Lung (tissue), 12 donors: ENCODE data around the gene SETBP1. TPM values are rescaled to one million over a fixed set of nuclear protein-coding genes. Genes with fewer than 3 reads are reported as not detected.

Experiments used
- ATAC-seq: fragments of 200-7000 bp; cut with Tn5 transposase; one replicate; pipeline ENCODE4 v1.9.1; 2020; ENCODE audit warnings: moderate number of reproducible peaks; ENCODE audit not compliant: insufficient read depth, low FRiP score
- DNase-seq, 3 donors: peaks; one replicate each; pipeline ENCODE4 v3.0.0-alpha.2; 2013 to 2017
- H3K27ac ChIP-seq, 2 donors: one replicate each; pipeline ENCODE4 v1.5.1; 2013; ENCODE audit warnings: mild to moderate bottlenecking in 2 of 2, moderate library complexity in 2 of 2, control low read depth in 1 of 2, inconsistent platforms in 1 of 2, low read depth in 1 of 2, low read length in 1 of 2
- H3K27me3 ChIP-seq, 3 donors: one replicate each; pipeline ENCODE4 v1.5.1; 2013; ENCODE audit warnings: low read length in 2 of 3; ENCODE audit not compliant: control insufficient read depth in 3 of 3, insufficient read depth in 3 of 3
- H3K36me3 ChIP-seq, 4 donors: one replicate each; pipeline ENCODE4 v1.5.1; 2013; ENCODE audit warnings: low read length in 4 of 4, mild to moderate bottlenecking in 1 of 4, moderate library complexity in 1 of 4; ENCODE audit not compliant: control insufficient read depth in 4 of 4, insufficient read depth in 4 of 4
- H3K4me1 ChIP-seq, 5 donors: one replicate each; pipeline ENCODE4 v1.5.1; 2013; ENCODE audit warnings: low read length in 5 of 5, mild to moderate bottlenecking in 2 of 5, moderate library complexity in 1 of 5; ENCODE audit not compliant: control insufficient read depth in 5 of 5, insufficient read depth in 5 of 5
- H3K4me3 ChIP-seq: one replicate; pipeline ENCODE4 v1.5.1; 2013; ENCODE audit warnings: mild to moderate bottlenecking, control low read depth, moderate library complexity
- H3K9ac ChIP-seq, 2 donors: one replicate each; pipeline ENCODE4 v1.5.1; 2013; ENCODE audit warnings: low read length in 2 of 2, control low read depth in 1 of 2; ENCODE audit not compliant: insufficient read depth in 1 of 2
- H3K9me3 ChIP-seq, 4 donors: one replicate each; pipeline ENCODE4 v1.5.1; 2013; ENCODE audit warnings: low read length in 3 of 4, mild to moderate bottlenecking in 1 of 4, moderate library complexity in 1 of 4; ENCODE audit not compliant: control insufficient read depth in 4 of 4, insufficient read depth in 3 of 4
- WGBS, 2 donors: extraction: QIAGEN DNeasy Blood & Tissue Kit; methylation state at CpG; one replicate each; pipeline ENCODE4 v1.1.7; 2013; 5-methylcytosine and 5-hydroxymethylcytosine counted together
- polyA plus RNA-seq, 2 donors: library from polyadenylated mRNA; stranded (reverse); fragments of 200-250 nt; gene quantifications; one replicate each; pipeline ENCODE4 v1.2.1, GENCODE V29; 2013
- total RNA-seq, 2 donors: library from RNA; depleted of rRNA in 1 of 2; stranded (reverse); fragments of >200 nt in 1 of 2; gene quantifications; one replicate each; pipeline ENCODE4 v1.2.1, GENCODE V29; 2014 to 2021
- TF ChIP-seq, protein P1 (sequence below): IDR thresholded peaks from 2 replicates; pipeline ENCODE4 v1.5.1; 2012; ENCODE audit warnings: mild to moderate bottlenecking; ENCODE audit errors: control extremely low read depth, extremely low read depth
- donor health status: control.
- donor health status: control.
- donor health status: Bipolar disorder and iron deficiency.
- donor health status: healthy.
- donor health status: DM: yes; HTN: yes; CAD: no.

Gene SETBP1
- total and polyA plus RNA-seq, 4 donors: 1.6 to 43.8 (median 16.6) TPM

DNA sequence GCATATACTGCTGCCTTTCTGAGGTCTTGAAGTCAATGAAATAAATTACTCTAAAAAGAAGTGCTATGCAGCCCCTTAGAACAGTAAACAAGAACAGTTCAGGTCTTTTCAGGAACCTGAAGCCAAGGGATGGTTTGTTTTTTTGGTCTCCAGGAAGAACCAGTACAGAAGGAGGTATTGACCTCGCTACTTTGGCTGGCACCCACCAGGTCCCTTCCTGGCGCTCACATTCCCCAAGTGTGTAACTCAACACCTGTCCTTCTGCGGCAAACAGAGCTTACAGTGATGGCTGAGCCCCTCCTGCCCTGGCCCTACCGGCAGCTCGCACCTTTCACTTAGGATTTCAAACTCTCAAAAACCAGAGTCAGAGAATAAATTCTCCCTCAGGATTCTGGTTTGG, 51.9 kb downstream of the SETBP1 start:
- Histone ChIP-seq H3K9me3 (no peaks in the 10 kb centered on the region), H3K4me3 (no peak overlapping the region), H3K4me1 (peaks cover 0 to 4% (median 3%) of the 10 kb centered on the region in 5 donors), H3K9ac (no peak overlapping the region), H3K27me3 (no peaks in the 10 kb centered on the region), H3K27ac (no peak overlapping the region), H3K36me3 (peaks cover 0 to 17% (median 5%) of the 10 kb centered on the region in 4 donors)
- TF ChIP-seq, protein P1, sequence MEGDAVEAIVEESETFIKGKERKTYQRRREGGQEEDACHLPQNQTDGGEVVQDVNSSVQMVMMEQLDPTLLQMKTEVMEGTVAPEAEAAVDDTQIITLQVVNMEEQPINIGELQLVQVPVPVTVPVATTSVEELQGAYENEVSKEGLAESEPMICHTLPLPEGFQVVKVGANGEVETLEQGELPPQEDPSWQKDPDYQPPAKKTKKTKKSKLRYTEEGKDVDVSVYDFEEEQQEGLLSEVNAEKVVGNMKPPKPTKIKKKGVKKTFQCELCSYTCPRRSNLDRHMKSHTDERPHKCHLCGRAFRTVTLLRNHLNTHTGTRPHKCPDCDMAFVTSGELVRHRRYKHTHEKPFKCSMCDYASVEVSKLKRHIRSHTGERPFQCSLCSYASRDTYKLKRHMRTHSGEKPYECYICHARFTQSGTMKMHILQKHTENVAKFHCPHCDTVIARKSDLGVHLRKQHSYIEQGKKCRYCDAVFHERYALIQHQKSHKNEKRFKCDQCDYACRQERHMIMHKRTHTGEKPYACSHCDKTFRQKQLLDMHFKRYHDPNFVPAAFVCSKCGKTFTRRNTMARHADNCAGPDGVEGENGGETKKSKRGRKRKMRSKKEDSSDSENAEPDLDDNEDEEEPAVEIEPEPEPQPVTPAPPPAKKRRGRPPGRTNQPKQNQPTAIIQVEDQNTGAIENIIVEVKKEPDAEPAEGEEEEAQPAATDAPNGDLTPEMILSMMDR: no peak
- ATAC-seq (no peak), DNase-seq (no peak)
- 86 to 88% methylated on average over 5 of the region's 5 CpGs for WGBS, 2 donors

DNA sequence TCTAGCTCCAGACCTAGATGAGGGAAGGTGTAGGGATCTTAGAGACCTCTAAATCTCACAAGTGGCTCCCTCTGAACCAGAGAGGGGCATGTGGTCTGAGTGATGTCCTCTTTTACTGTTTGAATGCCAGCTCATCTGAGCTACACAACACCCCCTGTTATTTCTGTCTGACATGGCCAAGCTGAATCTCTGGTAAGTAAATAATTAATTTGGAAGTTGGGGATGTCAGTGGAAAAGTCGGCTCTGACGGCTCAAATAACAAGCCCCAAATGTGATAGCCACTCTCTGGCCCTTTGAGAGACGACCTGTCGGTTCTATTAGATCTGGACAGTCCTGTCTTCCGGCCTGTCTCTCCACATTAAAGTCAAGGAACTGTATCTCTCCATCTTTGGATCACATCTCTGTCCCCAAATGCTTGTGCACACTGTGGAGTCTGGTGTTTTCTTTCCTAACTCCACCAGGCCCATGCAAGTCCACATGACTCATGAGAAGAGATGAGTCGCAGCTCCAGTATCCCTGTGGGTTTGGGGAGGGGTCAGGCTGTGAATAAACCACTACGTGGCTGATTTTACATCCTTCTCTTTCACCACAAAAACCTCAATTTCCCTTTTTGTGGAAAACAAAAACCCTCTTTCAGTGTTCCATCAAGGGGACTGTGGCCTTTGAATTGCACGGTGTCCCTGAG, 52.5 kb downstream of the SETBP1 start:
- Histone ChIP-seq H3K36me3 (peaks cover 0 to 22% (median 5%) of the 10 kb centered on the region in 4 donors), H3K27me3 (no peaks in the 10 kb centered on the region), H3K27ac (no peak overlapping the region), H3K9ac (no peak overlapping the region), H3K9me3 (no peaks in the 10 kb centered on the region), H3K4me3 (no peak overlapping the region), H3K4me1 (peaks cover 0 to 4% (median 3%) of the 10 kb centered on the region in 5 donors)
- TF ChIP-seq, protein P1: no peak
- ATAC-seq (peak; percentile 78), DNase-seq (no peak)
- WGBS, 2 donors: 64 to 76% methylated on average over 8 of the region's 8 CpGs

DNA sequence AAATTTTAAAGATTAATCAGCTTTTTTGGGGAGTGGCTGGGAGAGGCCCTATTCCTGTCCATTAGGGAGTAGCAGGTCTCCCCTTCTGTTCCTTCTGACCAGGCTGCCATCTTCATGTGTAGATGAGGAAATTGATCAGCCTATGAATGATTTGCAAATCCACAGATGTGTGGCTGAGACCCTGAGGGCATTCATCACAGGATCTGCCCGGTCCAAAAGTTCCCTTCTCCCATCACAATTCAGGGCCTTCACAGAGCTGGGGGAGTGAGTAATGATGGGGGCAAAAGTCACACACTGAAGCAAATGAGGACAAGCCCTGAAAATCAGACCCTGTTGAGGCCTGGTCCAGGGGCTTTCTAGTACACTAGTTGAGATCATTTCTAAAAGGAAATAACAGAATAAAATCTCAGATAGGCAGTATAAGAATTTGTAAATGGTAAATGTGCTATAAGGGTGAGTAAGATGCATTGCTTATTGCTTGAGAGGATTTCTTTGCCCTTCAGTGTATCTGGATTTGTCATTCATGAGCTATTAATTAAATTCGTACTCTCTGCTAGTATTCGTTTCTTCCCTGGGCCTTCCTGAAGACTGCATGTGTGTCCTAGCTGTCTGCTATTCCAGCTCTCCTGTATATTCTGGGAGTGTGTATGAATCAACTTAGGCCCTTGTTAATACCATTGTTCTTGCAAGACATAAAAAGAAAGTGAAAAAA, 53.2 kb downstream of the SETBP1 start:
- H3K9me3 ChIP-seq: no peaks in the 10 kb centered on the region
- H3K4me1 ChIP-seq: peaks cover 0 to 4% (median 3%) of the 10 kb centered on the region in 5 donors
- TF ChIP-seq, protein P1: no peak
- peaks cover 0 to 20% (median 5%) of the 10 kb centered on the region in 4 donors for H3K36me3 ChIP-seq
- H3K27ac ChIP-seq: no peak overlapping the region
- no peak for ATAC-seq
- H3K9ac ChIP-seq: no peak overlapping the region
- no peak for DNase-seq
- WGBS, 2 donors: 82 to 88% methylated on average over 3 of the region's 3 CpGs
- H3K27me3 ChIP-seq: no peaks in the 10 kb centered on the region
- no peak overlapping the region for H3K4me3 ChIP-seq
